ENCODE data around the gene CNTN2. TPM values are rescaled to one million over a fixed set of nuclear protein-coding genes. Genes with fewer than 3 reads are reported as not detected.

Gene CNTN2
- total RNA-seq, 1 experiment from 2014 or later = not detected

DNA sequence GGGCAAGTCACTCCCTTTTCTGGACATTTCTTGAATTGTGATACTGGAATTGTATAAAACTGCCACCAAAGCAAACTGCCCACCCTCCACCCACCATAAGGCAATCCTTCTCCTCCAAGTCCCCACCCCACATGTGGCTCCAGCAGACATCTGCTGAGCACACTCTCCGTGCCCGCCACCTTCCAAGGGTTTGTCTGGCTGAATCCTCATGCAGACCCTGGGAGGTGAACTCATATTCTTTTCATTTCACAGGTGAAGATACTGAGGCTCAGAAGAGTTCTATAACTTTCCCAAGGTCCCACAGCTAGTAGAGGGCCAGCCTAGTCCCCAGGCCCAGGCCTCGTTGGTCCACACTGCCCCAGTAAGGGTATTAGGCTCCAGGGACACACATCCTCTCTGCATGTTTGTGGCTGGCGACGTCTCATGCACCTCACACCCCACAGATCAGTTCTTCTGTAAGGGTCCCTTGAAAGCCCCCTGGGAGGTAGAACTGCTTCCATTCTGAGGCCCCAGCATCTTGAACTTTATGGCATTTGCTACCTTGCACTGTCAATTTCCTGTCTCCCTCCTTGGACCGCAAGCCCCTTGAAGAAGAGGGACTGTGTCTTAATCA lies 14.1 kb downstream of the CNTN2 start:
- TF ChIP-seq, protein P1, sequence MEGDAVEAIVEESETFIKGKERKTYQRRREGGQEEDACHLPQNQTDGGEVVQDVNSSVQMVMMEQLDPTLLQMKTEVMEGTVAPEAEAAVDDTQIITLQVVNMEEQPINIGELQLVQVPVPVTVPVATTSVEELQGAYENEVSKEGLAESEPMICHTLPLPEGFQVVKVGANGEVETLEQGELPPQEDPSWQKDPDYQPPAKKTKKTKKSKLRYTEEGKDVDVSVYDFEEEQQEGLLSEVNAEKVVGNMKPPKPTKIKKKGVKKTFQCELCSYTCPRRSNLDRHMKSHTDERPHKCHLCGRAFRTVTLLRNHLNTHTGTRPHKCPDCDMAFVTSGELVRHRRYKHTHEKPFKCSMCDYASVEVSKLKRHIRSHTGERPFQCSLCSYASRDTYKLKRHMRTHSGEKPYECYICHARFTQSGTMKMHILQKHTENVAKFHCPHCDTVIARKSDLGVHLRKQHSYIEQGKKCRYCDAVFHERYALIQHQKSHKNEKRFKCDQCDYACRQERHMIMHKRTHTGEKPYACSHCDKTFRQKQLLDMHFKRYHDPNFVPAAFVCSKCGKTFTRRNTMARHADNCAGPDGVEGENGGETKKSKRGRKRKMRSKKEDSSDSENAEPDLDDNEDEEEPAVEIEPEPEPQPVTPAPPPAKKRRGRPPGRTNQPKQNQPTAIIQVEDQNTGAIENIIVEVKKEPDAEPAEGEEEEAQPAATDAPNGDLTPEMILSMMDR (IDR thresholded peaks at IDR 0.05; ENCODE audit: unreplicated experiment) = no peak
- intact Hi-C loops (cut with micrococcal nuclease; ENCODE audit: unreplicated experiment) = no loop called here
- no TSS peak for BruUV-seq (replicated peaks)
- Mint-ChIP-seq H3K9me3 (ENCODE audit: low read depth, unreplicated experiment) (no peaks in the 10 kb centered on the region), H3K4me1 (ENCODE audit: low read depth, unreplicated experiment) (no peaks in the 10 kb centered on the region), H3K4me3 (ENCODE audit: low read depth, unreplicated experiment) (no peak overlapping the region), H3K27ac (ENCODE audit: unreplicated experiment) (no peak overlapping the region), H3K27me3 (ENCODE audit: unreplicated experiment) (peaks cover 75% of the 10 kb centered on the region), H3K36me3 (ENCODE audit: insufficient read depth, unreplicated experiment) (no peaks in the 10 kb centered on the region)
- DNase-seq = no peak
- CTCF ChIA-PET = no interaction called here

DNA sequence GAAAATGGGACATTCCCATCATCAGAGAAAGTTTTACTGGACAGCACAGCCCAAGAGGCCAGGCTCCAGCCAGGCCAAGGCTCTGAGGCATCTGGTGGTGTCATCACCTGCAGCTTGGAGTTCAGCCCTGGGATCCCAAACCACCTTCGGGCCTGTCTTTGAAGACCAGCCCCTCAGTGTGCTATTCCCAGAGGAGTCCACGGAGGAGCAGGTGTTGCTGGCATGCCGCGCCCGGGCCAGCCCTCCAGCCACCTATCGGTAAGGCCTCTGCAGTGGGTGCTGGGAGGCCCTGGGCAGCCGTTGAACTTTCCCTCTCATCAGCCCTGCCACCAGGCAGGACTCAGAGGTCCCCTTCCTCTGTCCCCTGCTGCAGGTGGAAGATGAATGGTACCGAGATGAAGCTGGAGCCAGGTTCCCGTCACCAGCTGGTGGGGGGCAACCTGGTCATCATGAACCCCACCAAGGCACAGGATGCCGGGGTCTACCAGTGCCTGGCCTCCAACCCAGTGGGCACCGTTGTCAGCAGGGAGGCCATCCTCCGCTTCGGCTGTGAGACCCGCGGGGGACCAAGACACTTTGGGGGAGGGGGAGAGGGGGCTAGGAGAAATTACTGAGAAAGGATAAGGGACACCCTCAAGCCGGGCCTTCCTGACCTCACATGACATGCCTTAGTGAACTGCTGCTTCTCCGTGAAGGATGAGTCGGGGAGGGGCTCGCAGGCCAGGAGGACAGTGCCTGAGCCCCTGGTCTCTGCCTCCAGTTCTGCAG lies 15.0 kb downstream of the CNTN2 start:
- TF ChIP-seq, protein P1 (IDR thresholded peaks at IDR 0.05; ENCODE audit: unreplicated experiment) = no peak
- H3K27ac Mint-ChIP-seq (ENCODE audit: unreplicated experiment) = no peak overlapping the region
- peaks cover 69% of the 10 kb centered on the region for H3K27me3 Mint-ChIP-seq (ENCODE audit: unreplicated experiment)
- no peak for DNase-seq
- no peak overlapping the region for H3K4me3 Mint-ChIP-seq (ENCODE audit: low read depth, unreplicated experiment)
- no peaks in the 10 kb centered on the region for H3K36me3 Mint-ChIP-seq (ENCODE audit: insufficient read depth, unreplicated experiment)
- intact Hi-C loops (cut with micrococcal nuclease; ENCODE audit: unreplicated experiment) = no loop called here
- BruUV-seq (replicated peaks) = no TSS peak
- H3K4me1 Mint-ChIP-seq (ENCODE audit: low read depth, unreplicated experiment) = no peaks in the 10 kb centered on the region
- CTCF ChIA-PET = interaction anchor here (0.6 kb wide), 1 partner anchor 175 kb away, joined by 7 read pairs; no protein-coding TSS in a partner anchor
- no peaks in the 10 kb centered on the region for H3K9me3 Mint-ChIP-seq (ENCODE audit: low read depth, unreplicated experiment)

DNA sequence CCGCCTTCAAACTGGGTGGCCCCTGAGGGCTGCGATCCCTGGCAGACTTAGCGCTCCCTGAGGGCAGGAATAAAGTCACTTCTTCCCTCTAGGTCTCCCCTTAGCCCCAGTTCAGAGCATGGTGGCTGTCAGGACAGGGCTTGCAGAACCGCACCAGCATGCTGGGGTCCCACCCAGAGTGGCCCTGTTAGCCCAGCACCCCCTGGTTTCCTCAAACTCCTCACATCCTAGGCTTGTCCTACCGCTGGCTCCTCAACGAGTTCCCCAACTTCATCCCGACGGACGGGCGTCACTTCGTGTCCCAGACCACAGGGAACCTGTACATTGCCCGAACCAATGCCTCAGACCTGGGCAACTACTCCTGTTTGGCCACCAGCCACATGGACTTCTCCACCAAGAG lies 15.8 kb downstream of the CNTN2 start:
- H3K9me3 Mint-ChIP-seq (ENCODE audit: low read depth, unreplicated experiment) = no peaks in the 10 kb centered on the region
- H3K4me1 Mint-ChIP-seq (ENCODE audit: low read depth, unreplicated experiment) = no peaks in the 10 kb centered on the region
- intact Hi-C loops (cut with micrococcal nuclease; ENCODE audit: unreplicated experiment) = no loop called here
- TF ChIP-seq, protein P1 (IDR thresholded peaks at IDR 0.05; ENCODE audit: unreplicated experiment) = no peak
- CTCF ChIA-PET = no interaction called here
- DNase-seq = no peak
- no TSS peak for BruUV-seq (replicated peaks)
- no peak overlapping the region for H3K4me3 Mint-ChIP-seq (ENCODE audit: low read depth, unreplicated experiment)
- no peaks in the 10 kb centered on the region for H3K36me3 Mint-ChIP-seq (ENCODE audit: insufficient read depth, unreplicated experiment)
- H3K27ac Mint-ChIP-seq (ENCODE audit: unreplicated experiment) = no peak overlapping the region
- H3K27me3 Mint-ChIP-seq (ENCODE audit: unreplicated experiment) = peaks cover 69% of the 10 kb centered on the region

DNA sequence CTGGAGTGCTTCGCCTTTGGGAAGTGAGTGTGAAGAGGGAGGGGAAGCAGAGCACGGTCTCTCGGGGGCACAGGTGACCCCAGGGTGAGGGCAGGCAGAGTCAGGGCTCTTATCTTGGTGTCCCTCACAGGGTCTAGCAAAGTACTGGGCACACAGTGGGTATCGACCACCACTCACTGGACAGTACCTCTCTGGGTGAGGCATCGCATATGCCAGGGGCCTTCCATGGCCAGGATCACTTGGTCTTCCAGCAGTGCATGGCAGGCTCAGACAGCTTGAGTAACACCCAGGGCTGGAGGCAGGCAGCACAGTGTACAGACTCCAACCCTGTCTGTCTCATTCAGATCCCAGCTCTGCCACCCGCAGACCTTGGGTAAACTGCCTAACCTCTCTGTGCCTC lies 16.6 kb downstream of the CNTN2 start:
- CTCF ChIA-PET = no interaction called here
- Mint-ChIP-seq H3K9me3 (ENCODE audit: low read depth, unreplicated experiment) (no peaks in the 10 kb centered on the region), H3K4me3 (ENCODE audit: low read depth, unreplicated experiment) (no peak overlapping the region), H3K36me3 (ENCODE audit: insufficient read depth, unreplicated experiment) (no peaks in the 10 kb centered on the region), H3K4me1 (ENCODE audit: low read depth, unreplicated experiment) (no peaks in the 10 kb centered on the region), H3K27me3 (ENCODE audit: unreplicated experiment) (peaks cover 69% of the 10 kb centered on the region), H3K27ac (ENCODE audit: unreplicated experiment) (no peak overlapping the region)
- DNase-seq = no peak
- TF ChIP-seq, protein P1 (IDR thresholded peaks at IDR 0.05; ENCODE audit: unreplicated experiment) = no peak
- no TSS peak for BruUV-seq (replicated peaks)
- intact Hi-C loops (cut with micrococcal nuclease; ENCODE audit: unreplicated experiment) = loop anchor here (2.0 kb wide), 1 partner anchor 197 kb away; no protein-coding TSS in a partner anchor
